Stimulated activated CD4-positive, alpha-beta T cell treated with anti-CD3 and anti-CD28 coated beads, Interleukin-12 subunit alpha, Interleukin-12 subunit beta, amount 100 ng/mL, for 24 hours (primary cell): ENCODE results near the gene TSC22D4.
"Not testable (repeated sequence)": the region's sequence is repeated elsewhere in the genome, so short reads cannot be mapped to it uniquely, and the experiment has no call there.

Experiments used
- DNase-seq, 2 experiments: peaks; one replicate each; pipeline ENCODE4 v3.0.0-alpha.2; 2020; ENCODE audit warnings: low read depth in 2 of 2

The TSC22D4 gene

DNA sequence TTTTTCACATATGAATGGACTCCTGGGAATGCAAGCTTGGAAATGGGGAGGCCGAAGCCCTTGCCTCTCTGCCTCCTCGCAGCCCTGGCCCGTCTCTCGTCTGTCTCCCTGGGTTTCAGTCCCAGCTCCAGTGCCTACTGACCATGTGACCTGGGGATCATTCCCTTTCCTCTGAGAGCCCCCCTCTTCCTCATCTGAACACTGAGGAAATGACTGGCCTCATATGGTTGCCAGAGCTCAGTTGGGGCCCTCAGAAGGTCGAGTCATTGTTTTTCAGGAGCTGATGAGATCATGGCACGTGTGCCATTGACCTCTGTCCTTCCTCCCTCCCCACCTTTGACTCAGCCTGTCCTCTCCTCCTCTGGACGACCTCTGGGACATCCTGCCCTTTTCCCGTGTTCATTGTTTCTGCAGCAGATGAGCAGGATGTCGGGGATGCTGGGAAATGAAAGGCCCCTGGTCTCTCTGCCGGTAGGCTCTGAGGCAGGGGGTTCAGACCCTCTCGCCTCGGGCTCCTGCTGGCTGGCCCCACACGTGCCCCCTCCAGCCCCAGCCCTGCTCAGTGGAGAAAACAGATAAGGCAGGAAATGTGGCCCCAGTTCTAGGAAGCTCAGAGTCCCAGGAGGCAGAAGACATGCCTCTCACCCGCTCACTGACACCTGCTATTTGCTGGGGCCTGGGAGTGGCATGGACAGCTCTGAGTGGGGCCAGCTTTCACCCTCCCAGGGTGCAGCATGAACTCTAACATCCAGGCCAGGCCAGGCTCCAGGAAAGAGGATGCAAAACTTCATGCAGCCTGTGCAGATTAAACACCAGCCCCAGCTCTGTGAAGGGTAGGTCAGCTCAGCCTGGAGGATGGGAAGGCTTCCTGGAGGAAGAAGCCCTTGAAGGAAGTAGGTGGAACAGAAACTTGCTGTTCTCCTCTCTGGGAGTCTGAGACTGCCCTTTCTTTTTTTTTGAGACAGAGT is 34.4 kb downstream of the TSC22D4 start:
- DNase-seq = no peak

DNA sequence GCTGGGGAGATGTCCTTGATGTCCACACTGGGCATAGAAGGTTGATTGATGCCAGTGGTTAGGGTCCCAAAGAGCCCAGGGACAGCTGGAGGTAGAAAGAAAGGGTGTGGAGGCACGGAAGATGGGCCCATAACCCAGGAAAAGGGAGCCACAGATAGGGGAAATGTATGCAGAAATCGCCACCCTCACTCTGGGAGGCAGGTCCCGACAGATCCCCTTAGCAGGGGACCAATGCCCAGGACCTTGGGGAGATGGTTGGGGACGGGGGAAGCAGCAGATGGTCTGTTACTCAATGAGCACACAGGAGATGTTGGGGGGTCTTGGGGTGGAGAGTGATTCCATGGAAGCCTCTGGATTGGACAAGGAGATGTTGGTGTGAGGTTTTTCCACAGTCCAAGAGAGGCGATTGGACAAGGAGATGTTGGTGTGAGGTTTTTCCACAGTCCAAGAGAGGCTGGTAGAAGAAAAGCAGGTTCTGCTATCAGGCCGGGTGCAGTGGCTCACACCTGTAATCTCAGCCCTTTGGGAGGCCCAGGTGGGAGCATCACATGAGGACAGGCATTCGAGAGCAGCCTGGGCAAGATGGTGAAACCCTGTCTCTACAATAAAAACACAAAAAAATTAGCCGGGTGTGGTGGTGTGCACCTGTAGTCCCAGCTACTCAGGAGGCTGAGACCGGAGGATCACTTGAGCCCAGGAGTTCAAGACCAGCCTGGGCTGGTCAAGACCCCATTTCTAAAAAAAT is 35.7 kb downstream of the TSC22D4 start:
- DNase-seq = no peak

DNA sequence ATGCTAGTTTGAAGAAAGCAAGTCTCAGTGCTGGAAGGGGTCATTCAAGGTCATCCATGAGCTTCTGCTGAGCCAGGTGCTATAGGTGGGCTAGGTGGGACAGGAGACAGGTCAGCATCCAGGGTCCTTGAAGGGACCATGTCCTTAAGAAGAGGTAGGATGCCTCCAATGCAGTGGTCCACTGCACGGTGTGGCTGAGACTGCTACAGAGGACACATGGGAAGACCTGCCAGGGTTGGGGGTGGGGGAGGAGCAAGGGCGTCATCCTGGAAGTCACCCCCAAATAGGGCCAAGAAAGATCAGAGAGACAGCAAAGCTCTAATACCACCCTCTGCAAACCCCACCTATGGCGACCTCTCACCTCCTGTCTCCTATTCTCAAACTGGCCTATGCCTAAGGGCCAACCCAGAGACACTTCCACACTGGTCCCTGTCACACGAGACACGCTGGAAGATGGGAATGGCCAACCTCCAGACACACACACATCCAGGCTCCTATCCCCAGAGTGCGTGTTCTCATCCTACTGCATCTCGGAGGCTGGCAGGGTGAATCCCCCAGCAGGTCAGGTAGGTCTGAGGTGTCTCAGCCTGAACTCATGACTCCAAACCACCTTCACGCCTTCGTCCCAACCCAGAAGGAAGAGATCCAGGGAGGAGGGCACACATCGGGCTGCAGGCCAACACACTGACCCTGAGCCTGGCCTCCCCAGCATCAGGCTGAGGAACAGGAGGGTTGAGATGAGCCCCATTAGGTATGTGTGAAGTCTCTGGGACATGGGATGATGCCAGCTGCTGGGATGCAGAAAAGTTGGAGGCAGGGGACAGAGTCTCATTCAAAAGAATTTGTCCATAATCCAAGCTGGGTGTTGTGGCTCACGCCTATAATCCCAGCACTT is 37.1 kb downstream of the TSC22D4 start:
- no peak for DNase-seq

DNA sequence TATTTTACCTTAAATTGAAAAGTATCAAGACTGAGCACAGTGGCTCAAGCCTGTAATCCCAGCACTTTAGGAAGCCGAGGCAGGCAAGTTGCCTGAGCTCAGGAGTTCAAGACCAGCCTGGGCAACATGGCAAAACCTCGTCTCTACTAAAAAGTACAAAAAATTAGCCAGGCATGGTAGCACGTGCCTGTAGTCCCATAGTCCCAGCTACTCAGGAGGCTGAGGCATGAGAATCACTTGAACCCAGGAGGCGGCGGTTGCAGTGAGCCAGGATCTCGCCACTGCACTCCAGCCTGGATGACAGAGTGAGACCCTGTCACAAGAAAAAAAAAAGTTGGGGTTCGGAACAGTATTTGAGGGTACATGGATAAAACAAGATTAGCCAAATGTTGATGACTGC is 39.8 kb downstream of the TSC22D4 start:
- DNase-seq = not testable (repeated sequence)

DNA sequence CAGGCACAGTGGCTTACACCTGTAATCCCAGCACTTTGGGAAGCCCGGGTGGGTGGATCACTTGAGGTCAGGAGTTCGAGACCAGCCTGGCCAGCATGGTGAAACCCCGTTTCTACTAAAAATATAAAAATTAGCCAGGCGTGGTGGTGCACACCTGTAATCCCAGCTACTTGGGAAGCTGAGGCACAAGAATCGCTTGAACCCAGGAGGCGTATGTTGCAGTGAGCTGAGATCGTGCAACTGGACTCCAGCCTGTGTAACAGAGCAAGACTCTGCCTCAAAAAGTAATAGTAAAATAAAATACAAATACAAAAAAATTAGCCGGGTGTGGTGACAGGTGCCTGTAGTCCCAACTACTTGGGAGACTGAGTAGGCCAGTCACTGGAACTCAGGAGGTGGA is 40.3 kb downstream of the TSC22D4 start:
- DNase-seq = not testable (repeated sequence)

DNA sequence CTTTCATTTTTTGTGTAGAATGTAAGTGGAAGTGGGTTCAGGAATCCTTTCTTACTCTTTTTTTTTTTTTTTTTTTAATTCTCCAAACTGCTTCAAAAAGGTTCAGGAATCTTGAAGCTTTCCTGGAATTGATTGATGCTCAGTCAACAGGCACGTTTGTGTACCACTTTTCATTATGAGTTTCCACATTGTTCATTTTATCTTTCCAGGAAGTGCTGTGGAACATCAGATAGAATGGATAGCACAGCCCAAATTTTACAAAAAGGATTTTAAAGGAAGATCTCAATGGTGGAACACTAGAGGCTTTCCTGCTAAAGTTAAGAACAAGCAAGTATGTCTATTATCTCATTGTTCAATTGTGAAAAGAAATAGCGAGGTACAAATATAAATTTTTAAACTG is 40.8 kb downstream of the TSC22D4 start:
- no peak for DNase-seq

DNA sequence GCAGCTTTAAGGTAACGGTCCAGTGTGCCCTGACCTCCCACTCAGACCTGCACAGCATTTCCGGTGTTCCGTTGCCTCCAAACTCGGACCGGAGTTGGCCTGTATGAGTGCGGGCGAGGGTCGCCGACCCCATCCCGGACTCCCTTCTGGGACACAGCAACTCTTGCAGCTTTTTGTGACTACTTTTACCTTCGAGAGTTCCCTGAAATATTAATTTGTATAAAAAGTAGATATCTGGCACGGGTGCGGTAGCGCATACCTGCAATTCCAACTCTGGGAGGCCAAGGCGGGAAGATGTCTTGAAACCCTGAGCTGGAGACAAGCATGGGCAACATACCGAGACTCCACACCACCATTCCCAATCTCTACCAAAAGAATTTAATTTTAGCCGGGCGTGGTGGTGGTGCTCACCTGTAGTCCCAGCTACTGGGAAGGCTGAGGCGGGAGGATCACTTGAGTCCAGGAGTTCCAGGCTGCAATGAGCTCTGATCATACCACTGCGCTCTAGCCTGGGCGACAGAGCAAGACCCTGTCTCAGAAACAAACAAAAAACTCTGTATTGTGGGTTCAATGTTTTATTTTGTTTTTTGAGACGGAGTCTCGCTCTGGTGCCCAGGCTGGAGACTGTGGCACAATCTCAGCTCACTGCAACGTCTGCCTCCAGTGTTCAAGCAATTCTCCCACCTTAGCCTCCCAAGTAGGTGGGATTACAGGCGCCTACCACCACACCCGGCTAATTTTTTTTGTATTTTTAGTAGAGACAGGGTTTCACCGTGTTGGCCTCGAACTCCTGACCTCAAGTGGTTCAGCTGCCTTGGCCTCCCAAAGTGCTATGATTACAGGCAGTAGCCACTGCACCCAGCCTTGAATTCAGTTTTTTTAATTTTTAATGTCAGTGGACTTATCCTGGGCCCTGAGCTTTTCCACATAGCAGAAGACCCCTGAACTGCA is 41.6 kb downstream of the TSC22D4 start:
- DNase-seq = no peak

DNA sequence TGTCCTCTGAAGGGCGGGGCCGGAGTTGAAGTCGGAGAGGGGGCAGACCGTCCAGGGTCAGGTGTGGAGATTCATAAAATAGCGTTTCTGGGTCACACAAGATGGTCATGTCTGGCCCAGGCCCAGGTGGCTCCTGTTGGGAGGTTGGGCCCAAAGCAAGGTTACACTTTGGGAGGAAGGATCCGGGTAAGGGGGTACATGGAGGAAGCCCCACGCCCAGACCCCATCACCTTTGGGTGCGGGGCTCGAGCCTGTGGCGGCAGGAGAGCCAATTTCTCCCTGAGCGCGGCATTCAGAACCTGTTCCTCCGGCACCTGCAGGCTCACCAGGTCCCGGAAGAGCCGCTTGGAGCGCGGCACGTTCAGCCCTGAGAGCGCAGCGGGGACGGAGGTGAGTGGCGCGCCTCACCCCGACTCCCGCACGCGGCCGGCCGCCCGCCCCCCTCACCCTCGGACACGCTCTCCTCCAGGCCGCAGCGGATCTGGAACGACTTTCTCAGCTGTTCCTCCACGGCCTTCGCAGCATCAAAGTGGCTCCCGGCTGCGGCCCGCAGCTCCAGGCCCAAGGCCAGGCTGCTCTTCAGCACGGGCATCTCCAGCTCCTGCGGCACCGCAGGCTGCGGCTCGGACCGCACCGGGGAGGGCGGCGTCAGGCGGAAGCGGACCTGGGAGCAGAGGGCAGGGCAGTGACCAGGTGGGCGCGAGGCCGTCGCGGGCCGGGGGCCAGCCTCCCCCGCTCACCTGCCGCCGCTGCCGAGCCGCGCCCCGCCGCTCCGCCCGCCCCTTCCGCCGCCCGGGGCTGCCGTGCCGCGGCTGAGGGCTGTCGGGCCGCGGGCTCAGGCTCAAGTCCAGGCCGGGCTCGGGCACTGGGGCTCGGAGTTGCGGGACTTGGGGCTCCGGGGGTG is 43.4 kb downstream of the TSC22D4 start:
- DNase-seq = no peak

DNA sequence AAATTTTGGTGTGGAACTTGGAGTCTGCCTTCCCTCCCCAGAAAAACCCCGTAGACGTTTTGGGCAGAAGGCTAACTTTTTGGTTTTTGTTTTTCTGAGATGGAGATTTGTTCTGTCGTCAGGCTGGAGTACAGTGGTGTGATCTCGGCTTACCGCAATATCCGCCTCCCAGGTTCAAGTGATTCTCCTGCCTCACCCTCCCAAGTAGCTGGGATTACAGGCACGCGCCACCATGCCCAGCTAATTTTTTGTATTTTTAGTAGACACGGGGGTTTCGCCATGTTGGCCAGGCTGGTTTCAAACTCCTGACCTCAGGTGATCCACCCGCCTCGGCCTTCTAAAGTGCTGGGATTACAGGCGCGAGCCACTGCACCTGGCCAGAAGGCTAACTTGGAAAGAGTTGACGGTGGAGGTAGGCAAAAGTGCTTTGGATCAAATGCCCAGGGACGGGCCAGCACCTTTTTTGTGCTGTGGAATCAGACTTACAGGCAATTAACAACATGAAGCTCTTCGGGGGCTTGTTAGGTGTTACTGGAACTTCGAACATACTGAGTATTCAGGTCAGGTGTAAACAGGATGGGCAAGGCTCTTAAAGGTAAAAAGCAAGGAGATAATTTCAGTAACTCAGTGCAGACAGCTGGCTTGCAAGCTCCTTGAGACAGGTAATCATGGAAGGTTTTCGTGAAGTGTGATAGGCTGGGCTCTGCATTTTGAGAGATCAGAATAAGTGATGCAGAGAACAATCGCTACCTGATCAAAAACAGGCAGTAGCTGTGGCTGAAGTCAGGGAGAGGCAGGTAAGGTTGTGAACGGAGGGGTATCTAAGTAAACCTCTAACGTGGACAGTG is 44.5 kb downstream of the TSC22D4 start:
- no peak for DNase-seq

DNA sequence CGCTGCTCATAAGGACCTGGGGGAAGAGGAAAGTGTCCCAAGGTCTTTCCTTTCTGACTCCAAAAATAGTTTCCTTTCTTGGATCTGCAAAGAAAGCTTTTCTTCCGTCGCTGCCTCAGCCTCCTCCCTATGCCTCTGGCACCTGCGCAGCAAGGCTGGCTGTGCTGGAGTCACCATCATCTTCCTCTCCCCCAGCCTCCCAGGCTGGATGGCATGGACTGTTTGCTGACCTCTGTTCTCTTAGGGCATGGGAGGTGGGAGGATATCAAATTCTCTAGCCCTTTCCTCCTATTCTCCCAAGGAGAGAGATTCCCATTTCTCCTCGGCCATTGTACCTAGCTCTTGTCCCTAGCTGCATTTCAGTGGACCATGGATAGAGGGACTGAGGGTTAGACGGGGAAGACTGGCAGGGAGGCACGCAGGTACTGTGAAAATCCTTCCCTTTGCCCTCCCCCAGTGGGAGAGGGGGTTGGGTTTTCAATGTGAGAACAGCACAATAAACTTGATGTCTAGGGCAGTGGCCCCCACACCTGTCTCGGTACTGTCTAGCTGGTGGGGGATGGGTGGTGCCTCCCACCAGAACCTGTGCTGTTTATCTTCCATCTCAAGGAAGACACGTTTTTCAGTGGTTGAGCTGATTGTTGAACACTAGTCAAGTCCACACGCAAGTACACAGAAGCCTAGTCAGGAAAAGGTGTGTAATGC is 45.3 kb downstream of the TSC22D4 start:
- no peak for DNase-seq

DNA sequence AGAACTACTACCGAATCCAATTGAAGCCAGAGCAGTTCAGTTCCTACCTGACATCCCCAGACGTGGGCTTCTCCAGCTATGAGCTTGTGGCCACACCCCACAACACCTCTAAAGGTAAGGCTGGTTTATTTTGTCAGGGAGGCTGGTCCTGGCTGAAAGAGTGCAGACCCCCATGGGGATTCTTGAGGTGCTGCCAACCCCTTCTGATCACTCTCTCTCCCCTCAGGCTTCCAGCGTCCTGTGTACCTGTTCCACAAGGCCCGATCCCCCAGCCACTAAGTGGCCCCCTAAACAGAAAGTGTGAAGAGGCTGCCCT is 45.8 kb downstream of the TSC22D4 start:
- DNase-seq = no peak

DNA sequence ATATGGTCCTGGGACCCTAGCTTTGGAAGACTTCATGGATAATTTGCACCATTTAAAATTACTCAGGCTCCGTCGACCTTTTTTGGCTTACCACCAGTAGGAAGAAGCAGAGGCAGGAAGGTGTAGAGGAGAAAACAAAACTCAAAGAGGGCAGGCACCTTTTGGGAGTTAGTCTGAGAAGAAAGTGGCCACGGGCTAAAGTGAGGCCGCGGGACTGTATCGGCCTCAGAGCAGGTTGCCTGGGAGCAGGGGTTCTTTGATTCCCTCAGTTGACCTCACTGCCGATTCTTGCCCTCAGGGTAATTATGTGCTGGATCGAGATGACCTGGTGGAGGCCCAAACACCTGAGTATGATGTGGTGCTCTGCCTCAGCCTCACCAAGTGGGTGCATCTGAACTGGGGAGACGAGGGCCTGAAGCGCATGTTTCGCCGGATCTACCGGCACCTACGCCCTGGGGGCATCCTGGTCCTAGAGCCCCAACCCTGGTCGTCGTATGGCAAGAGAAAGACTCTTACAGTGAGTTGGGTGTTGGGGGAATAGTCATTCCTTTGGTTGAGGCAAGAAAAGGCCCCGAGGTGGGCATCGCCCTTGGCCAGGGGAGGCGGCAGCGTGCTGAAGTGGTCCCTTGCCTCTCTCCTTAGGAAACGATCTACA is 46.3 kb downstream of the TSC22D4 start:
- DNase-seq = no peak

DNA sequence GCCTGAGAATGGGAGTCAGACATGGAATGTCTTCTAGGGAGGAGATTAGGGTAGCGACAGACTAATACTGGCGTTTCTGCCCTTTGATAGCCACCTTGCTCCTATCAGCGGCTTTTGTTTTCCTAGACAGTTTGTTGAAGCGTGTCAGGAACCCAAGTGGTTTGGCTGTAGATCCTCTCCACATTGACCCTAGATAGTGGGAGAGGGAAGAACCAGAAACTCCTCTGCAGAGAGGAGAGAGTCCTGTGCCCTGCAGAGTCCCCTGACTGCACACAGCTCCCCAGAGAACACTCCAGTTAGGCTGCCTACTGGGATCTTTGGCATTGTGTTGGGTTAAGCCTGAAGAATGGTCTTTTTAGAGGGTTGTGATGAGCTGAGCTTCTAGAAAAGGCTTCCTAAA is 47.0 kb downstream of the TSC22D4 start:
- no peak for DNase-seq

DNA sequence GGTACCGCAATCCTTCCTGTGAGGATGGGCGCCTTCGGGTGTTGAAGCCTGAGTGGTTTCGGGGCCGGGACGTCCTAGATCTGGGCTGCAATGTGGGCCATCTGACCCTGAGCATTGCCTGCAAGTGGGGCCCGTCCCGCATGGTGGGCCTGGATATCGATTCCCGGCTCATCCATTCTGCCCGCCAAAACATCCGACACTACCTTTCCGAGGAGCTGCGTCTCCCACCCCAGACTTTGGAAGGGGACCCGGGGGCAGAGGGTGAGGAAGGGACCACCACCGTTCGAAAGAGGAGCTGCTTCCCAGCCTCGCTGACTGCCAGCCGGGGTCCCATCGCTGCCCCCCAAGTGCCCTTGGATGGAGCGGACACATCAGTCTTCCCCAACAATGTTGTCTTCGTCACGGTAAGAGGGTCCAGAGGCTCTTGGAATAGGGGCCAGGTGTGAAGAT is 47.7 kb downstream of the TSC22D4 start:
- no peak for DNase-seq

DNA sequence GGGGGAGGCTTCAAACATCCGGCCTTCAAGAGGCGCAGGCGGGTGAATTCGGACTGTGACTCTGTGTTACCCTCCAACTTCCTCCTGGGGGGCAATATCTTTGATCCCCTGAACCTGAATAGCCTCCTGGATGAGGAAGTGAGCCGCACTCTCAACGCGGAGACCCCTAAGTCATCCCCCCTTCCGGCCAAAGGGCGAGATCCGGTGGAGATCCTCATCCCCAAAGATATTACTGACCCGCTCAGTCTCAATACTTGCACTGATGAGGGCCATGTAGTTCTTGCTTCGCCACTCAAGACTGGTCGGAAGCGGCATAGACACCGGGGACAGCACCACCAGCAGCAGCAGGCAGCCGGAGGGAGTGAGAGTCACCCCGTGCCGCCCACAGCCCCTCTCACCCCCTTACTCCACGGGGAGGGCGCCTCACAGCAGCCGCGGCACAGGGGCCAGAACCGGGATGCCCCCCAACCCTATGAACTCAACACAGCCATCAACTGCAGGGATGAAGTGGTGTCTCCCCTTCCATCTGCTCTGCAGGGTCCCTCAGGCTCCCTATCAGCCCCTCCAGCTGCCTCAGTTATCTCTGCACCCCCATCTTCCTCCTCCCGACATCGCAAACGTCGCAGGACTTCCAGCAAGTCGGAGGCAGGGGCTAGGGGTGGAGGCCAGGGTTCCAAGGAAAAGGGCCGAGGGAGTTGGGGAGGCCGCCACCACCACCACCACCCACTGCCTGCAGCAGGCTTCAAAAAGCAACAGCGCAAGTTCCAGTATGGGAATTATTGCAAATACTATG is 48.3 kb downstream of the TSC22D4 start:
- DNase-seq = no peak

DNA sequence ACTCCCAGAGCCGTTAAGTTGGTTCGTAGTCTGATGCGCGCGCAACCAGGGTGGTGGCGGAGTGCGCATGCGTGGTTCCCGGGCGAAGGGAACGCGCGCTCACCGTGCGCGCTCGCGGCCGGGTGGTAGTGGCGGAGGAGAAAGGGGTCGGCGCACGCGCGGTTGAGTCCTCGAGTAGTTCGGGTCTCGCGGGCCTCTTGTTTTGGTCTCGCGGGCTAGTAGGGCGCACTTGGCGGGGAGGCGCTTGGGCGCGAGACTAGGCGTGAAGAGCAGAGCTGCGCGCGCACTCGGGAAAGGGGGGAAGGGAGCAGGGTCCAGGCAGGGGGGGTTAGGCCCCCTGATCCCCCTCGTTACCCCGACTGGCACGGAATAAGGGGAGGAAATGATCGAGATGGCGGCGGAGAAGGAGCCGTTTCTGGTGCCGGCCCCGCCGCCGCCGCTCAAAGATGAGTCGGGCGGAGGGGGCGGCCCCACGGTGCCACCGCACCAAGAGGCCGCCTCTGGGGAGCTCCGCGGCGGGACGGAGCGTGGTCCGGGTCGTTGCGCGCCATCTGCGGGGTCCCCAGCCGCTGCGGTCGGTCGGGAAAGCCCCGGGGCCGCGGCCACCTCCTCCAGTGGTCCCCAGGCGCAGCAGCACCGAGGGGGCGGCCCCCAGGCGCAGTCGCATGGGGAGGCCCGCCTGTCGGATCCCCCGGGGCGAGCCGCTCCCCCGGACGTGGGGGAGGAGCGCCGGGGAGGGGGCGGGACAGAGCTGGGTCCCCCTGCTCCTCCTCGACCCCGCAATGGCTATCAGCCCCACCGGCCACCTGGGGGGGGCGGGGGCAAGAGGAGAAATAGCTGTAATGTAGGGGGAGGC is 49.1 kb downstream of the TSC22D4 start, which contains the start of gene MEPCE:
Gene MEPCE (plus strand): TSS at position 195 of the 856 bp plus-strand sequence. CDS start 188 bp downstream, at position 383.
- DNase-seq = peak; percentile 92 to 93
